ENCODE data around the gene BACH2.
"Not testable (repeated sequence)": the region's sequence is repeated elsewhere in the genome, so short reads cannot be mapped to it uniquely, and the experiment has no call there.

Gene BACH2

DNA sequence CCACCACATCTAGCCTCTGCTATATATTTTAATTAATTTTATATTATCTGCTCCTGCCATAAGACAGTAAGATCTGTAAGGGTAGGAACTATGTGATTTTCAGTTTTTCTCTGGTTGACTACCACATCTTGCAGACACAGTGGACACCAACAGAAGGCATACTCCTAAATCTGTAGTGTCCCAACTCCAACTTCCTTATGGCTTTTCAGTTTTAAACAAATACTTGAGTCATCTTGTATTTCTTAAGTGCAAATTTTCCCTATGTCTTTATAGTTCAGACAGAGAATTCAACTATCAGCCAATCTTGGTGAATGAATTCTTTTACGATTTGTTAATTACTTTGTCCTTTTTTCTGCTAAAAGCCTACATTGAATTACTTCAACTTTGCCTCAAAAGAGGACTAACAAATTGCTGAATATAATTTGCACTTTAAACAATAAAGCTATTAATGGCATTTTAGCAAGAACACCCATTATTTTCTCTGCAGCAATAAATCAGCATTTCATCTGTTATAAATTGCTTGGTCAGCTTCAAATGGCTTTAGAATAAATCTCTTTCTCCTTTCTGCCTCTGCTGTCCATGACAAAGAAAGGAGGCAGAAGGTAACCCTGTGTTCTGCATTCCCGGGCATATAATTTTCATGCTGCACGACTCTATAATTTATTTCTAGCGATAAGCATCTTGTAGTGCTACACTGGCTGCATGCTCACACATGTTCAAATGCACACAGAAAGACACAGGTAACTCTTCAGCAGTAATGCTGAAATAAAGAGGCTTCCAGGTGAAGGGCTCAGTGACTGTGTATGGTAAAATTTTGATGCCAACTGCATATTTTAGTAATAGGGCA is 144.8 kb downstream of the BACH2 start:
- no peak for DNase-seq

DNA sequence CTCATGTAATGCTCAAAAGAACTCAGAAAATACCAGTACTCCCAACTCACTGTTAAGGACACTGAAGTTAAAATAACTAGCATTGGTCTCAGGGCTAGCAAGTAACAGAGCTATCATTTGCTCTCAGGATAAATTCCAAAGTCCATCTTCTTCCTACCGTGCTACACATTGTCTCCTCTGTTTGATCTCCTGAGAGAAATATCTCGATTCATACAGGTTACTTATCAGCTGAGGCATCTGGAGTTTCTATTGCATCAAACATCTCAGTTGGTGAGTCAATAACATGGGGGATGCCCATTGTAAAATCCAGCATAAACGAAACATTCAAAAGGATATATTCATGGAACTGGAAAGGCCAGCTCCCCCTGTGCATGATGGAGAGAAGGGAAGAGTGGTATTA is 147.4 kb downstream of the BACH2 start:
- DNase-seq, result no peak

DNA sequence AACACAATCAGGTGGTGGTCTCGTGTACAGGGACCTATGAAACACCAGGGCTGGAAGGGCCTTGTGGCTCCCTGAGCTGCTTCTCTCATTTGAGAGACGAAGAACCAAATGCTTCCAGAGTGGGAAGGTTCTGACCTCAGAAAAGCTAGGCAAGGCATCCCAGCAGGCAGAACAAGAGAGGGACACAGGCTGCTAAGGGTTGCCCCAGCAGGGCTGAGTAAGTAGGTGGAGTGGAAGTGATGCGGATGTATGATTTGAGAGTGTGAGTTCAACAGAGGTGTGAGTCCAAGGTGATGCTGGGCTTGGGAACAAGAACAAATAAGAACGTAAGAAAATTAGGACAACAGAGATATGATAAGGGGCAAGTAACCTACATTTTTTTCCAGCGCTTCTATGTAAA is 147.8 kb downstream of the BACH2 start:
- no peak for DNase-seq

DNA sequence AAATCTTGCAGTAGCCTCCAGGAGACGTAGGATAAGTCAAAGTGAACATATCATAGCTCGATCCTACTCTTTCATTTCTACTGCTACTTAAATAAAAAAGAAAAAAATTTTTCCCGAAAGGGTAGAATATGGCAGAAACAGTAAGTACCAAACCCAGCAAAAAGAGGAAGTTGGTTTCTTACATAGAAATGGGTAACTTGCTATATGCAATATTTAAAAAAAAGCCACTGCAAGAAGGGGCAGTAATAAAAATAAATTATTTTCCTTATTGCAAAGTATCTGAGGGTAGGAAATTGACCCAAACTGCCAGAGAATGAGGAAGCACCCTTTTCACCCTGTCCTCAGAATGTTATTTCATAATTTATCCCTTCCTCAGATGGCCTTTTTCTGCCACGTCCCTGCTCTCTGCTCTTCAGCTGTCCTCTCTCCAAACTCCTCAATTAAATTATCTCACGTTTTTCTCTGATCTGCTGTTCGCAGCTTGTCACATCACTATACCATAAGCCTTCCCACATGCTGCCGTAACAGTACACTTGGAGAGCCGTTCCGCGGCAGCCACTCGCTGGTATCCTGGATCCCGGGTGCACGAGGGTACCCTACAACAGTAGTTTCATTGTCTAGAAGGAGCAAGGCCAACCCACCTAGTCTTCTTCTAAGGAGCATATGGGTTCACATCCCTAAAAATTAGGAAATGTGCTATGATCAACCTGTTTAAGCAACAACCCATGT is 149.6 kb downstream of the BACH2 start:
- DNase-seq, result no peak

DNA sequence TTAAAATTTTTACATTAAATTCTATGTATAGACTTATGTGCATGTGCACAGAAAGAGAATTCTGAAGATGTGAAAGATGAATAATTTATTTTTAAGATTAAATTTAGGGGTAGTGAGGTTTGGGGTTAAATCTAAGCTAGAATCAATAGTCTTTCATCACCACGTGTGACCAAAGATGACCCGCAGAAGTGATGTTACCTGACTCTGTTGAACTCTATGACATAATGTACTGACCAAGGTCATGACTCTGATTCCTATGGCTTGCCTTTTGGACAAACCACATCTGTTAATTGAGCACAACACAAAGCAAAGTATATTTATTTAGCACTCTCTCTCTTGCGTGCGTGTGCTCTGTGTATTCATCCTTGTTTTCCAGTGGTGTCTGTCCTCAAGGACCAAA is 150.6 kb downstream of the BACH2 start:
- no peak for DNase-seq

DNA sequence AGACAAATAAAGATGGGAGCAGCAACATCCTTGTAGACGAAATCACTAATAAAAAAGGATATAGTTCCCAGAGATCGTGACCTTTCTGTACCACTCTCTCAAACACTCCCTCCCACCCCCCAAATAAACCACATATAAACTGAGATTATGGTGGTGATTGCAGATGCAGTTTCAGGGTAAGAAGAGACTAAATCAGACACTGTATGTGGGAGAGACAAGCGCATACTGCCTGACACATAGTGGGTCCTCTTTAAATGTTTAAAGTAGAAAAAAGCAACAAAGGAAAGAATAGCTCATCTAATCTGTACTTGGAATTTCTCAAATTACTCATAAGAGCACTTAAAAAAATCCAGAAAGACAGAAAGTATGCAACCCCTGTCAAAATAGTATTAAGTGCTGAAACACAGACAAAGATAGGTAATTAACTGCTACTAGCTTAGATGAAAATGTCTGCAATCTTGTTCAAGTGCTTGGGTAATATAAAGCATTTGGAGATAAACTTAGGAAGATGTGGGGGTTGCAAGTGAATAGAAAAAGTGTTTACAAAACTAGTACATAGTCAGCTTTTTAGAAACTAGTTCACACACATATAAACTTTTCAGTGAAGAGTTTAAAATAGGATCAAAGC is 151.6 kb downstream of the BACH2 start:
- DNase-seq, result no peak

DNA sequence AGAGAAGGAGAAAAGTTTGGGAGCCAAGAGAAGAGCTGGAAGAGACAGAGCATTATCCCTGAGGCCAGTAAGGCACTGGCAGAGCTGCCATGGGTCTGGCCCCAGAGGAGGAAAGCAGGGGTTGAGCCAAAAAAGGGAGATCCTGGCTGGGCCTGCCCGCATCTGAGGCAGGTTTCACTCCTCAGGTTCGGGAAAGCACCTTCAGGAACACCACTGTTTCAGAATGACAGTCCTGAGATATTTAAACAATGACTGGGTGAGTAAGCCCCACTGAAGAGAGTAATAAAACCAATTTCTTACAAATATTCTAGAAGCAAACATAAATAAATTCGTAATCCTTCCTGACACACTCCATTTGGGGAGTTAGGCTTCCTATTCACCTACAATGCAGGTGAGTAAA is 152.2 kb downstream of the BACH2 start:
- peak; percentile 30 to 48 for DNase-seq

DNA sequence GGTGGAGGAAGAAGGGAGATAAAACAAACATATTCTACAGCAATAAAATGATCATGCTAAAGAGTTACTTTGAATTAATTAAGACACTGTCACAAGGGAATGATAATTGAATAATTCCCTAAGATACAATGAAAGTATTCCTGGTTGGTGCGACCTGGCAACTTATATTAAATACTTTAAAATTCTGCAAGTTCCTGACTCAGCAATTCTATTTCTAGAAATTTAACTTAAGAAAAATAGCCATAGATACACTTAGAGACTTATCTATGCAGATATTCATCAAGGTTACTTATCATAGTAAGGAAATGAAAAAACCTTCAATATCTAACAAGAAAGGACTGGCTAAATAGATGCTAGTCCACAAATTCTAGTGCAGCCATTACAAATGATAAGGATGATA is 156.0 kb downstream of the BACH2 start:
- DNase-seq, result no peak

DNA sequence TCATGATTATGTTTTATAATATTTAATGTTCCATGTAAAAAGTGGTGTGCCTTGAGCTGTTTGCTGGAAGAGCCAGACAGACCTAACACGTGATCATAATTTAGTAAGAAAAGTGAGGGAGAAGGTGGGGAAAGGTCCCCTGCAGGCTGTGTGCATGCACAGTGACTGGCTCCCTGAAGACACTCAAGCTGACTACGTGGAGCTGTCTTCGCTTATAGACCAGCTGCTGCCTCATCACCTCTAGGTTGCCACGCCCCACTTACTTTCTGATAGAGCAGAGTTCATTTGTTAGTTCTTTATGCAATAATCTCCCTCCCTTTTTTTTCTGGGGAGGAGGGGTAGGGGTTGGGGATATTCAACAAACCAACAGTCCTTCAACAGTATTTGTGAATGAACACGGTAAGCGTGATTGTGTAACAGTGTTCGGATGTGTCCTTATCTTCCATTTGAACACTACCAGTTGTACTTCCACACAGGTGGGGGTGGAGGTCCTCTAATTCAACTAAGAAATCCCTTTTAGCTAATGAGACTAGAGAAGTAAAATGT is 157.3 kb downstream of the BACH2 start:
- DNase-seq, result no peak

DNA sequence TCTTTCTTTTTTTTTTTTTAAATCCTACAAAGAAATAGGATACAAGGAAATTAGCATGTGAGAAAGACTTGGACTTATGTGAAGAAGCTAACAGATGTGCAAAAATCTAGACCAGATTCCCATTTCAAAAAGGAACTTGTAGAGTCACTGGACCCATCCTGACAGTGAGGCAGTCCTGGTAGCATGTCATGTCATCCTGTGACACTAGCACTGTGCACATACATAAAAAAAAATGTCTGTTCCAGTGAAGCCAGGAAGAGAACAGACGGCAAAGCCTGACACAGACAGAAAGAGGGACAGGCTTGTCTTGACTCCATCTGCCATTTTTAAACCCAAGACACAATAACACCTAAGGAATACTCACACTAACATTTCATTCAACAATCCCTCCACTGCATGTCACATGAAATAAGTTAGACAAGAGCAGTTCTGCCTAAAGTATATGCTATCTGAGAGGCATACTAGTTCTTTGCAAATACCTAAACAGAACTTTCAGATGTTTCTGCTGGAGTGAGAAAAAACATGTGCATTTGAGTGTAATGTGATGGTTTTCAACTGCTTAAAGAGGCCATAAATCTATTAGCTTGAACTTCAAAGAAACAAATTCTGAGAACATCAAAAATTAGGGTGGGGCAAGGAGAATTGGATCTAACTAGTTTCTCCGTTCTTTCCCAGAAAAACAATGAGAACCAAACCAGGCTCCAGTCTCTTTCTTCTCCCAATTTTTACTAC is 159.6 kb downstream of the BACH2 start:
- no peak for DNase-seq

DNA sequence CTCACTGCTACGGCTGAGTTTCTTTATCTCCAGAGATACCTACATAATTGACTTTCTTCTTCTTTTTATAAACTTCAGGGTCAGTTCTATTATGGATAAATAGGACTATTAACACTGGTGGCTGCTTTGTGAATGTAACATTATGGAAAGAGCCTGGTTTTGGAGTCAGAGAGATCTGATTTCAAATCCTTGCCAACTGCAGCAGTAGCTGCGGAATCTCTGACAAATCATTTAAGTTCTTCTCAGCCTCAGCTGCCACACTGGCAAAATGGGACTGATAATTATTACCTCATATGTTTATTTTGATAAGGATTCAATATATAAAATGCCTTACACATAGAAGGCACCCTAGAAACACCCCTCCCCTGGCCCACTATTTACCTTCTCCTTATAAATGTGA is 160.5 kb downstream of the BACH2 start:
- DNase-seq, result no peak

DNA sequence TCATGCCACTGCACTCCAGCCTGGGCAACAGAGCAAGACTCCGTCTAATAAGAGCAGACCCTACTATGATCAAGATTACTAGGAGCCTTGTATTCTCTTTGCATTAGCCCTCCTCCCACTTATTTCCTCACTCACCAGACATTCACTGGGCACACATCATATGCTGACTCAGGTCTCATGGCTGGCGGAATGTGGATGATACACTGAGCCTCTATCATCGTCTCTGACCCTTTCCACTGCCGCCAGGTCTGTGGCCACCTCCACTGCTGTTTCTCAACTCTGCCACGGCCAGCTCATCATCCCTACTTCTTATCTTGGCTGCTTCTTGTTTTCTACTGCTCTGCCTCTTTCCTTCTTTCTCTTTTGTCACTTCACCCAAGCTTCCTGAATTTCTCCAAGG is 161.0 kb downstream of the BACH2 start:
- no peak for DNase-seq

DNA sequence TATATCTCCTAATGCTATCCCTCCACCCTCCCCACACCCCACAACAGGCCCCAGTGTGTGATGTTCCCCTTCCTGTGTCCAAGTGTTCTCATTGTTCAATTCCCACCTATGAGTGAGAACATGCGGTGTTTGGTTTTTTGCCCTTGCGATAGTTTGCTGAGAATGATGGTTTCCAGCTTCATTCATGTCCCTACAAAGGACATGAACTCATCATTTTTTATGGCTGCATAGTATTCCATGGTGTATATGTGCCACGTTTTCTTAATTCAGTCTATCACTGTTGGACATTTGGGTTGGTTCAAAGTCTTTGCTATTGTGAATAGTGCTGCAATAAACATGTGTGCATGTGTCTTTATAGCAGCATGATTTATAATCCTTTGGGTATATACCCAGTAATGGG is 163.0 kb downstream of the BACH2 start:
- DNase-seq, result not testable (repeated sequence)

DNA sequence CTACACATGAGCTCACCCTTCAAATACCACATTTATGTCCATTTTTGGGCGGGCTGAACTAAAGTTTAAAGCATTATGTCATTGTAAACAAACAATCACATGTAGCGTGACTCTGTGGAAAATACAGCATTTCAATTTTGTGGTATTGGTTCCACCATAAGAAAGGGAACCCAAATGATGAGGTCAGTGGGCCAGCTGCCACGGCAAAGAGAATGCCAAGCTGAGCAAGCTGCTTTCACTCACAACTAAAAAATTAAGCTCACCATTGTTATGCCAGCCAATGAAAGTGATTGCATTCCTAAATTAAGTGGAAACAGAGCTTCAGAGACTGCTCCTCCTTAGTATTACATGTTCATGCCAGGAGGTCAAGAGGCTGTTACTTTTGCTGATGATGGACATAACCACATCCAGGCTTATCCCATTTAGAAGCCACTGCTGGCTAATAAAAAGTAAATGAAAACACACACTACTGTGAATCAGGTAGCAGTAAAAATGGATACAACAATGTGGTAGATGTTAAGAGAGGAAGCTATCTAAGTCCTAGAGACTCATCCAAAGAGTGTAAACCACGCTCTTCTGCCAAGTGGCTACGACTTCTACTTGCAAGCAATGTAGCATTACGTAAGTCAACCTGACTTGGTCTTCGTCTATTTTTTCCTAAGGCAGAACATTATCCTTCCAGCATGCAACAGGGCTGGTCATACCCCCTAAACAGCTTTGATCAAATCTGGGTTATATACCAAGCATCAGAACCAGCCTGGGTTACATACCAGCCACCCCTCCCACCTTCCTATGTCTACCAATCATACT is 164.8 kb downstream of the BACH2 start:
- DNase-seq, result no peak

DNA sequence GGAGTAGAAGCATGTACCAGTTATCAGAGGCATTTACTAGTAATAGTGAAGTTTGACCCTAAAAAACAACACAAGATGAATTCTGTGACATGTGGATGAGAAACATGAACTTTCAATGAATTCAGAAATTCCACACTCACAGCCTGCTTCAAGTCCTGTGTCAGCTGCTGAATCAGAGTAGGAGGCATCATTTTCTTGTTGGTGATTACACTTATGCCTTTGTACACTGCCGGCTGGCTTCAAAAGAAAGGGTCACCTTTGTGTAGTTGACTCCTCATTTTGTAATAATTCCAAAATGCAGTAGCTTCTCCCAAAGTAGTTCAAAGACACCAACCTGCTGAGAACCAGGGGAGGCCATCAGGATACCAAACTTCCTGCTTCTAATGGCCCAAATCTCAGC is 165.5 kb downstream of the BACH2 start:
- DNase-seq, result no peak

DNA sequence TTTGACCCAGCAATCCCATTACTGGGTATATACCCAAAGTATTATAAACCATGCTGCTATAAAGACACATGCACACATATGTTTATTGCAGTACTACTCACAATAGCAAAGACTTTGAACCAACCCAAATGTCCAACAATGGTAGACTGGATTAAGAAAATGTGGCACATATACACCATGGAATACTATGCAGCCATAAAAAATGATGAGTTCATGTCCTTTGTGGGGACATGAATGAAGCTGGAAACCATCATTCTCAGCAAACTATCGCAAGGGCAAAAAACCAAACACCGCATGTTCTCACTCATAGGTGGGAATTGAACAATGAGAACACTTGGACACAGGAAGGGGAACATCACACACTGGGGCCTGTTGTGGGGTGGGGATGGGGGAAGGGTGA is 168.0 kb downstream of the BACH2 start:
- not testable (repeated sequence) for DNase-seq

DNA sequence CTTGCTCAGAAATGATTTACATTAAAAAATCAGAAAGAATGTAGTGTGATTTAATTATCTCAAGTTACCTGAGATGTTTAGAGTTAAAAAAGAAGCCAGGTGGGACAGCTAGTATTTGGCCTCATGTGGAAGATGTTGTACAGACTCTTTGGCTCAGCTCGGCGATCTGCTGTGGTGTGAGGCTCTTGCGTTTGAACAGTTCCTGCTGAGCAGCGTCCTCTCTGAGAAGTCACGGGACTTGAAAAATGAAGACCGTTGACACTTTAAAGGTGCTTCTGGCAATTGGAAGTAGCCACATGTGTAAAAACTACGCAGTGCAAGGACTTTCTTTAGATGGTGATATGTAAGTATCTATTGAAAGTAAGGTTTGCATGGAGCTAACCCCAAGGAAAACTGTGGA is 169.0 kb downstream of the BACH2 start:
- no peak for DNase-seq

DNA sequence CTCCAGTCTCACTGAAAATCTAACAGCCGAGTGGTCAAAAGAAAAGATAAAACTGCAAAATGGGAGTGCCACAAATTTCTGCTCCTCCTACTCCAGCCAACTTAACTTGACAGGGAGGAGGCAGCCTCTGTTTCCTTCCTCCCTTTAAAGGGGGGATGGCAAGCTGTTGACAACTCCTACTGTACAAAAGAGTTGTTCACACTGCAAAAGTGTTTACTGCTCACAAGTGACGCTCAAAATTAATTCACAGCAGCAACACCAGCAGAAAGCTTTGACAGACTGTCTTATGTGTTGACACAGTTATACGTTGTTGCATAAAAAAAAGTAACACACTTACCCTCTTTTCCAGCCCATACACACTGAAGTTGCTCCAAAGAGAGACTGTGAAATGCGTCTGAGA is 169.8 kb downstream of the BACH2 start:
- DNase-seq, result no peak

DNA sequence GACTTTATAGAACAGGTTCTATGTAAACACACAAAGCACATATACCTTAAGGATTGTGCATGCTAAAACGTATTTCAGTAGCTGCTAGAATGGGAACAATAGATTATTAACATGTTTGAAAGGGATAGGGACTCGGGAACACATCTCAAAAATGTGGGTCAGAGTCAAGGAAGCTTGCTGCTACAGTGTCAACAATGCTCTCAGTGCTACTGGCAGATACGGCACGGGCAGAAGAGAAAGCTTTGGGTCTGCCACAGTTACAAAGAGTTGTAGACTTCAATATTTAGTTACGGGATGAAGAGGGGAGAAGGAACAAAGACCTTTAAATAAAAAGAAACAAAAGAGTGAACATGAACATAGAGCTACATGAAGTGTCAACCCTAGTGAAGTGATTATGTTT is 170.5 kb downstream of the BACH2 start:
- no peak for DNase-seq

DNA sequence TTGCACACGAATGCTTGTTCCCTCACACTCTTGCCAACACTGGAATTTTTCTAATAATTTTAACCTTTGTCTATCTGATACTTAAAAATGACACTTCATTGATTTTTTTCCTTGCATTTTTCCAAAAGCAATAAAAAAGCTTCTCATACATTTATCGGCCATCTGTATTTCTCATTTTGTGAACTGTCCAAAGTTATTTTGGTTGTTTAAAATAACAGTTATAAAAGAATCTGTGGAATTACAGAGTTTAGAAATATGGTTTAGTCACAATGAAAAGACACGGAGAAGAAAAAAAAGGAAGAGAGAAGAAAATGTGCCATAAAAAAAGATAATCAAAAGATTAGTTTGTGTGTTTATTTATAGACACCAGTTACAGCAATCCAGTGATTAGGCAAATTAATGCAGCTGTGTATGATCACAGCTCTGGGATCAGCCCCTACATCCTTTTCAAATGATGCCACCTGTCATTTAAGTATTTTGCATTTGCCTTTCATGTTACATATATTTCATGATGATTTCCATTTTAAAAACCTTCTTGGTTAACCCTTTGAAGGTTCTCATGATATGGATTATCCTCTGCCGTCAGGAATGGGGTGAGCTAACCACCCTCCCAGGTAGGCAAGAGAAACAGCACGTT is 171.7 kb downstream of the BACH2 start:
- no peak for DNase-seq

DNA sequence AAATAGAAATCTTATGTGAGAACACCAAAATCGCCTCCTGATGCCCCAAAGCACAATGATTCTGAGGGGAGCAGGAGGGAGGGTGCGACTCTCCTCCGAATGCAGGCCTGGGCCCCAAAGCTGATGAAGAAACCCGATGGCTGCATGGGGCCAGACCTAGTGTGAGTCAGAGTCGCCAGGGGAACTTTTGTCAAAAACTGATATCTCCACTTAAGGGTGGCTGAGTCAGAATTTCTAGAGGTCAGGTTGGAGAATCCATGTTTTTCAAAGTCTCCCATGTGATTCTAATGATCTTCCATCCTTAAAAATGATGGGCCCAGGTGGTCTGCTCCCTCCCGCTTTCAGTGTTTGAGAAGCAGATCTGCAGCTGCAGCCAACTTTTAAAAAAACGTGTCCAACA is 172.8 kb downstream of the BACH2 start:
- DNase-seq, result no peak

DNA sequence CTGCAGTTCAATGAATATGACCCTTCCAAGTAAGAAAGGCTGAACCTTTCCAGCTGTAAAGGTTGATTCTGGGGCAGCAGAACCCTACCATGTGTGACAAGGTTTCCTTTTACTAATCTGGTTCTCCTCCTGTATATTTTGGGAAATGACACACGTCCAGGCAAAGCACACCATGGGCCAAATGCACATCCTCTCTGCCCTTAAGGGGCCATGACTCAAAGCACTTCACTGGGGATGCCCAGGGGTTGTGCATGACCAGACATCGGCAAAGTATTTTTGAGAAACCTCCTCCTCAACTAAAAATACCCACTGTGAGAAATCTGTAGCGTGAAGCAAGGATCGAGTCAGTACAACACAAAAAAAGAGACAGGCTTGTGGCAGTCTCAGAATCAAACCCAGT is 174.7 kb downstream of the BACH2 start:
- DNase-seq, result no peak
